SK-N-SH (cell line): Measurements from ENCODE around the gene SETBP1. TPM values are rescaled to one million over a fixed set of nuclear protein-coding genes. Genes with fewer than 3 reads are reported as not detected.
A peak's percentile ranks its signal among the peaks of the same experiment; 100 is the strongest.

Experiments used
- CTCF ChIA-PET: fragments of 300-600, 350-600 bp; formaldehyde crosslinking; extraction: SDS; loops from one replicate; lab custom pipeline; 2021; lab: Yijun Ruan, JAX
- POLR2A ChIA-PET: fragments of 350-600 bp; sonication (Branson Sonifier 250); formaldehyde crosslinking; extraction: SDS; loops from one replicate; lab custom pipeline; 2020; ENCODE audit warnings: antibody characterized with exemption, inconsistent platforms; lab: Yijun Ruan, JAX
- DNase-seq: peaks from one replicate; pipeline ENCODE4 v3.0.0; 2012
- H2AFZ ChIP-seq: fragments of 200-600 bp; sonication (generic); 2 replicates; pipeline ENCODE4 v1.8.1; 2016; ENCODE audit warnings: antibody characterized with exemption, mild to moderate bottlenecking, low read depth
- H3F3A ChIP-seq: fragments of 200-600 bp; sonication (generic); replicated peaks from 2 replicates; pipeline ENCODE3; 2016; ENCODE audit warnings: antibody characterized with exemption, mild to moderate bottlenecking; ENCODE audit not compliant: insufficient read depth
- H3K27ac ChIP-seq, 2 experiments: fragments of 200-500 bp in 1 of 2; fragments of 200-600 bp in 1 of 2; sonication (Bioruptor generic) in 1 of 2; sonication (generic), shearing (Covaris generic) in 1 of 2; 2 replicates each; pipeline versions ENCODE4 v1.5.1 to v1.6.1; 2014 to 2016; ENCODE audit warnings: low read depth in 2 of 2, inconsistent platforms in 1 of 2, low read length in 1 of 2, mild to moderate bottlenecking in 1 of 2, mixed read lengths in 1 of 2
- H3K27me3 ChIP-seq: fragments of 200-600 bp; sonication (generic), shearing (Covaris generic); 2 replicates; pipeline ENCODE4 v1.6.1; 2016; ENCODE audit warnings: mixed run types; ENCODE audit not compliant: insufficient read depth
- H3K36me3 ChIP-seq, 2 experiments: fragments of 200-500 bp in 1 of 2; fragments of 200-600 bp in 1 of 2; sonication (Bioruptor generic) in 1 of 2; sonication (generic) in 1 of 2; replicated peaks in 1 of 2; 2 replicates each; pipeline versions ENCODE3 to v1.5.1; 2014 to 2016; ENCODE audit warnings: low read length in 1 of 2, mild to moderate bottlenecking in 1 of 2; ENCODE audit not compliant: insufficient read depth in 2 of 2, control insufficient read depth in 1 of 2
- H3K4me1 ChIP-seq, 2 experiments: fragments of 200-500 bp in 1 of 2; fragments of 200-600 bp in 1 of 2; sonication (Bioruptor generic) in 1 of 2; sonication (generic), shearing (Covaris generic) in 1 of 2; 2 replicates each; pipeline versions ENCODE4 v1.5.1 to v1.6.1; 2014 to 2016; ENCODE audit warnings: low read depth in 1 of 2, low read length in 1 of 2, mixed run types in 1 of 2; ENCODE audit not compliant: insufficient read depth in 2 of 2, control insufficient read depth in 1 of 2
- H3K4me2 ChIP-seq: fragments of 200-600 bp; sonication (generic), shearing (Covaris generic); 2 replicates; pipeline ENCODE4 v1.6.1; 2017; ENCODE audit warnings: mixed run types
- H3K4me3 ChIP-seq, 2 experiments: fragments of 200-500 bp in 1 of 2; fragments of 200-600 bp in 1 of 2; sonication (Bioruptor generic) in 1 of 2; sonication (generic), shearing (Covaris generic) in 1 of 2; 2 replicates each; pipeline versions ENCODE4 v1.5.1 to v1.8.1; 2014 to 2016; ENCODE audit warnings: low read depth in 2 of 2, inconsistent platforms in 1 of 2, low read length in 1 of 2, mild to moderate bottlenecking in 1 of 2, mixed read lengths in 1 of 2, moderate library complexity in 1 of 2
- H3K79me2 ChIP-seq: fragments of 200-600 bp; sonication (generic); 2 replicates; pipeline ENCODE4 v1.8.1; 2017; ENCODE audit warnings: mild to moderate bottlenecking; ENCODE audit not compliant: insufficient read depth
- H3K9ac ChIP-seq: fragments of 200-600 bp; sonication (generic); 2 replicates; pipeline ENCODE4 v1.6.1; 2017; ENCODE audit warnings: mixed run types
- H3K9me2 ChIP-seq: fragments of 200-600 bp; sonication (generic); 2 replicates; pipeline ENCODE4 v1.6.1; 2017; ENCODE audit warnings: mixed run types
- H3K9me3 ChIP-seq: fragments of 200-600 bp; sonication (generic); 2 replicates; pipeline ENCODE4 v1.6.1; 2017; ENCODE audit warnings: mixed run types, mild to moderate bottlenecking, moderate library complexity
- H4K20me1 ChIP-seq: fragments of 200-600 bp; sonication (generic); 2 replicates; pipeline ENCODE4 v1.6.1; 2017; ENCODE audit warnings: mild to moderate bottlenecking, mixed run types; ENCODE audit not compliant: insufficient read depth
- ELF1 ChIP-seq: IDR thresholded peaks from 2 replicates; pipeline ENCODE4 v1.4.0; 2012
- EP300 ChIP-seq, 2 experiments: IDR thresholded peaks; 2 replicates each; pipeline versions ENCODE4 v1.4.0 to v1.6.1; 2012; ENCODE audit warnings: borderline replicate concordance in 1 of 2, low read depth in 1 of 2, low read length in 1 of 2
- FOSL2 ChIP-seq: IDR thresholded peaks from 2 replicates; pipeline ENCODE4 v1.4.0; 2012; ENCODE audit warnings: low read depth, mild to moderate bottlenecking, moderate library complexity, borderline replicate concordance
- GATA2 ChIP-seq: sonication (generic); formaldehyde crosslinking; IDR thresholded peaks from 2 replicates; pipeline ENCODE4 v1.5.0; 2020; ENCODE audit warnings: mild to moderate bottlenecking, missing genetic modification reagents
- JUND ChIP-seq: IDR thresholded peaks from 2 replicates; pipeline ENCODE4 v1.4.0; 2012
- MEF2A ChIP-seq: IDR thresholded peaks from 2 replicates; pipeline ENCODE4 v1.4.0; 2012; ENCODE audit warnings: low read depth, borderline replicate concordance
- RFX5 ChIP-seq: IDR thresholded peaks from 2 replicates; pipeline ENCODE4 v1.6.1; 2012; ENCODE audit warnings: mild to moderate bottlenecking, improper control_type of control experiment, low read length
- WGBS: methylation state at CpG from one replicate; pipeline ENCODE4 v1.1.6; 2017; ENCODE audit warnings: low lambda C conversion rate; 5-methylcytosine and 5-hydroxymethylcytosine counted together
- polyA plus RNA-seq, 3 experiments: library from polyadenylated mRNA; depleted of rRNA; stranded (reverse); fragments of >200 nt; gene quantifications; 2 replicates each; pipeline ENCODE4 v1.2.3, GENCODE V29; 2012
- TF ChIP-seq, protein P1 (sequence below): IDR thresholded peaks from 2 replicates; pipeline ENCODE4; 2012
- TF ChIP-seq, protein P2 (sequence below): IDR thresholded peaks from 2 replicates; pipeline ENCODE4 v1.6.1; 2012; ENCODE audit warnings: mild to moderate bottlenecking, low read depth, low read length, moderate library complexity
- TF ChIP-seq, protein P3 (sequence below): fragments of 150-350 bp; IDR thresholded peaks from 2 replicates; pipeline ENCODE4 v1.6.1; 2016; ENCODE audit warnings: mild to moderate bottlenecking, low read depth, low read length
- TF ChIP-seq, protein P4 (sequence below): IDR thresholded peaks from 2 replicates; pipeline ENCODE4 v1.4.0; 2012; ENCODE audit warnings: low read depth, borderline replicate concordance

The SETBP1 gene
- polyA plus RNA-seq, 1 of the 3 experiments (the other 2 are of a cell fraction) = 3.0 TPM

DNA sequence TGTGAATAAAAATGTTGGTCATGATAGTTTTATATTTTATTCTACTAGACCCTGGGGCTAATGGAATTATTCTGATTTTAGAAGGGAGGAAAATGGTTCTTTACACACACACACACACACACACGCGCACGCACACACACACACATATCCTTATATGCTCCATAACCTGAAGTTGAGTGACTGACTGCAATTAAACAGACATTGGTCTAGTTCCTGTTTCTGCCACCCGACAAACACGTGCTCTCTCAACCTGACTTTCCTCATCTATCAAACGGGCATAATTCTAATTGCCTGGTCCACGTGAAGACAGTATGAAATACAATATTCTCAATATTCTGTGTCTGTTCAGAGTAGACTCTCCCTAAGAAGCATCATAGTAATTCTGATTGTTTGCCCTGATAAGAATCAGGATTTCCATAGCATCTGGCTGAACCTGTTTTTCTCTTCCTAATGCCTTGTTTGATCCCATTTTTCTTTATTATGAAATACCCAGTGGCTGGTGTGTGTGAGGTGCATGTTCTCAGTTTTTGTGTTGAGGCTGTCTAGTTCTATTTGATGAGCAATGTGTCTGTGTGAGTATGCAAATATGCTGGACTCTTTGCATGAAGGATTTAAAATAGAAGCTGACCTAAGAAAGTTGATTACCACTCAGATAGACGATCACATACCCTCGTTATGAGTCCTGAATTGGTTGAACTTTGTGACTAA, 51.0 kb downstream of the SETBP1 start:
- Histone ChIP-seq H3K4me3 (no peak overlapping the region), H2AFZ (no peak overlapping the region), H3K4me2 (peak overlapping the region; percentile 65; the same call in 1 of the 2 replicates), H3K9ac (no peak overlapping the region), H3K36me3 (no peaks in the 10 kb centered on the region), H3K4me1 (peaks cover 33 to 43% of the 10 kb centered on the region in 2 experiments), H3K27ac (peak overlapping the region in 1 of 2 experiments; percentile 84; a peak in 2 of 4 replicates), H3K9me2 (no peaks in the 10 kb centered on the region), H4K20me1 (no peaks in the 10 kb centered on the region), H3K27me3 (no peaks in the 10 kb centered on the region), H3K9me3 (no peaks in the 10 kb centered on the region), H3K79me2 (peaks cover 13% of the 10 kb centered on the region; the same call in 1 of the 2 replicates), H3F3A (peaks cover 25% of the 10 kb centered on the region)
- ChIA-PET POLR2A (no interaction called here), CTCF (interaction anchor here (1.2 kb wide), 1 partner anchor 654 kb away, joined by 5 read pairs; no protein-coding TSS in a partner anchor)
- 81% methylated on average over 9 of the region's 9 CpGs for WGBS
- TF ChIP-seq EP300 (IDR thresholded peaks at IDR 0.05; ENCODE audit: borderline replicate concordance in 1 of 2, low read depth in 1 of 2, low read length in 1 of 2) (no peak), JUND (no peak), FOSL2 (0 out of 2 replicates have a peak, but pooled peaks have one; percentile 4), MEF2A (peak; percentile 80), GATA2 (CRISPR knock-in tag) (peak; percentile 42)
- TF ChIP-seq, protein P1, sequence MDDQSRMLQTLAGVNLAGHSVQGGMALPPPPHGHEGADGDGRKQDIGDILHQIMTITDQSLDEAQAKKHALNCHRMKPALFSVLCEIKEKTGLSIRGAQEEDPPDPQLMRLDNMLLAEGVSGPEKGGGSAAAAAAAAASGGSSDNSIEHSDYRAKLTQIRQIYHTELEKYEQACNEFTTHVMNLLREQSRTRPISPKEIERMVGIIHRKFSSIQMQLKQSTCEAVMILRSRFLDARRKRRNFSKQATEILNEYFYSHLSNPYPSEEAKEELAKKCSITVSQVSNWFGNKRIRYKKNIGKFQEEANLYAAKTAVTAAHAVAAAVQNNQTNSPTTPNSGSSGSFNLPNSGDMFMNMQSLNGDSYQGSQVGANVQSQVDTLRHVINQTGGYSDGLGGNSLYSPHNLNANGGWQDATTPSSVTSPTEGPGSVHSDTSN = peak; percentile 53
- no peak for DNase-seq

DNA sequence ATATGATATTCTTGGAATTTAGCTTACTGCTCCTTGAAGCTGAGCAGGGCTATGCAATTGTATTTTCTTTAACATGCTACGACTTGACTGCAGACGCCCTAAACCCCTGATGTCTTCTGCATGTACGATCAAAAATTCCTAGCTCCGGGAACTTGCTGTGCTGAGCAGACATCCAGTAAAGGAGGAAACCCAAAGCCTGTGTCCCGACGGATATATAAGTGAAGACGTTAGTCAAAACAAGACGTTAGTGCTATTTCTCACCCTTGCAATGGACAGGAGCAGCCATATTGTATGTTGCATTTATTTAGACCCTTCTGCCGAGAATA, 51.5 kb downstream of the SETBP1 start:
- no peak for DNase-seq
- no peaks in the 10 kb centered on the region for H3K9me3 ChIP-seq
- H4K20me1 ChIP-seq = no peaks in the 10 kb centered on the region
- peaks cover 39% of the 10 kb centered on the region in 2 experiments for H3K4me1 ChIP-seq
- H3K9ac ChIP-seq = no peak overlapping the region
- peak overlapping the region in 1 of 2 experiments; percentile 84; a peak in 3 of 4 replicates for H3K27ac ChIP-seq
- peaks cover 12% of the 10 kb centered on the region; the same call in 1 of the 2 replicates for H3K79me2 ChIP-seq
- H3K27me3 ChIP-seq = no peaks in the 10 kb centered on the region
- H3F3A ChIP-seq = peaks cover 25% of the 10 kb centered on the region
- TF ChIP-seq, protein P2, sequence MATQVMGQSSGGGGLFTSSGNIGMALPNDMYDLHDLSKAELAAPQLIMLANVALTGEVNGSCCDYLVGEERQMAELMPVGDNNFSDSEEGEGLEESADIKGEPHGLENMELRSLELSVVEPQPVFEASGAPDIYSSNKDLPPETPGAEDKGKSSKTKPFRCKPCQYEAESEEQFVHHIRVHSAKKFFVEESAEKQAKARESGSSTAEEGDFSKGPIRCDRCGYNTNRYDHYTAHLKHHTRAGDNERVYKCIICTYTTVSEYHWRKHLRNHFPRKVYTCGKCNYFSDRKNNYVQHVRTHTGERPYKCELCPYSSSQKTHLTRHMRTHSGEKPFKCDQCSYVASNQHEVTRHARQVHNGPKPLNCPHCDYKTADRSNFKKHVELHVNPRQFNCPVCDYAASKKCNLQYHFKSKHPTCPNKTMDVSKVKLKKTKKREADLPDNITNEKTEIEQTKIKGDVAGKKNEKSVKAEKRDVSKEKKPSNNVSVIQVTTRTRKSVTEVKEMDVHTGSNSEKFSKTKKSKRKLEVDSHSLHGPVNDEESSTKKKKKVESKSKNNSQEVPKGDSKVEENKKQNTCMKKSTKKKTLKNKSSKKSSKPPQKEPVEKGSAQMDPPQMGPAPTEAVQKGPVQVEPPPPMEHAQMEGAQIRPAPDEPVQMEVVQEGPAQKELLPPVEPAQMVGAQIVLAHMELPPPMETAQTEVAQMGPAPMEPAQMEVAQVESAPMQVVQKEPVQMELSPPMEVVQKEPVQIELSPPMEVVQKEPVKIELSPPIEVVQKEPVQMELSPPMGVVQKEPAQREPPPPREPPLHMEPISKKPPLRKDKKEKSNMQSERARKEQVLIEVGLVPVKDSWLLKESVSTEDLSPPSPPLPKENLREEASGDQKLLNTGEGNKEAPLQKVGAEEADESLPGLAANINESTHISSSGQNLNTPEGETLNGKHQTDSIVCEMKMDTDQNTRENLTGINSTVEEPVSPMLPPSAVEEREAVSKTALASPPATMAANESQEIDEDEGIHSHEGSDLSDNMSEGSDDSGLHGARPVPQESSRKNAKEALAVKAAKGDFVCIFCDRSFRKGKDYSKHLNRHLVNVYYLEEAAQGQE = no peak
- TF ChIP-seq ELF1 (no peak), RFX5 (no peak)
- TF ChIP-seq, protein P3, sequence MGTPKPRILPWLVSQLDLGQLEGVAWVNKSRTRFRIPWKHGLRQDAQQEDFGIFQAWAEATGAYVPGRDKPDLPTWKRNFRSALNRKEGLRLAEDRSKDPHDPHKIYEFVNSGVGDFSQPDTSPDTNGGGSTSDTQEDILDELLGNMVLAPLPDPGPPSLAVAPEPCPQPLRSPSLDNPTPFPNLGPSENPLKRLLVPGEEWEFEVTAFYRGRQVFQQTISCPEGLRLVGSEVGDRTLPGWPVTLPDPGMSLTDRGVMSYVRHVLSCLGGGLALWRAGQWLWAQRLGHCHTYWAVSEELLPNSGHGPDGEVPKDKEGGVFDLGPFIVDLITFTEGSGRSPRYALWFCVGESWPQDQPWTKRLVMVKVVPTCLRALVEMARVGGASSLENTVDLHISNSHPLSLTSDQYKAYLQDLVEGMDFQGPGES = no peak
- TF ChIP-seq, protein P4, sequence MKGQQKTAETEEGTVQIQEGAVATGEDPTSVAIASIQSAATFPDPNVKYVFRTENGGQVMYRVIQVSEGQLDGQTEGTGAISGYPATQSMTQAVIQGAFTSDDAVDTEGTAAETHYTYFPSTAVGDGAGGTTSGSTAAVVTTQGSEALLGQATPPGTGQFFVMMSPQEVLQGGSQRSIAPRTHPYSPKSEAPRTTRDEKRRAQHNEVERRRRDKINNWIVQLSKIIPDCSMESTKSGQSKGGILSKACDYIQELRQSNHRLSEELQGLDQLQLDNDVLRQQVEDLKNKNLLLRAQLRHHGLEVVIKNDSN = no peak
- ChIA-PET POLR2A (no interaction called here), CTCF (interaction anchor here (1.2 kb wide), 1 partner anchor 653 kb away, joined by 5 read pairs; no protein-coding TSS in a partner anchor)
- H3K4me2 ChIP-seq = peak overlapping the region; percentile 65
- H3K36me3 ChIP-seq = no peaks in the 10 kb centered on the region
- H2AFZ ChIP-seq = no peak overlapping the region
- no peaks in the 10 kb centered on the region for H3K9me2 ChIP-seq
- 92% methylated on average over 8 of the region's 9 CpGs for WGBS
- no peak overlapping the region for H3K4me3 ChIP-seq
